Epidermal melanocyte (primary cell): ENCODE data around the gene GALNT13.

Source experiments
- DNase-seq: peaks from one replicate; pipeline ENCODE4 v3.0.0; 2011; ENCODE audit warnings: low spot score; ENCODE audit not compliant: insufficient read length

GALNT13 gene

GRCh38 chr2:153944800-153945199 is 73.1 kb downstream of the GALNT13 start:
- no peak for DNase-seq

- no peak for DNase-seq
These were observed 74.3 kb downstream of the GALNT13 start for GRCh38 chr2:153946036-153946435.

GRCh38 chr2:153953761-153954160 is 82.0 kb downstream of the GALNT13 start:
- no peak for DNase-seq

- DNase-seq = no peak
These were observed 91.5 kb downstream of the GALNT13 start for GRCh38 chr2:153963256-153963655.

- no peak for DNase-seq
These were observed 95.7 kb downstream of the GALNT13 start for GRCh38 chr2:153967248-153967973.

- DNase-seq = no peak
These were observed 99.5 kb downstream of the GALNT13 start for GRCh38 chr2:153971250-153971649.

GRCh38 chr2:153971855-153972254 is 100.1 kb downstream of the GALNT13 start:
- DNase-seq = no peak

- no peak for DNase-seq
These were observed 100.7 kb downstream of the GALNT13 start for GRCh38 chr2:153972412-153972811.

- DNase-seq = no peak
These were observed 114.9 kb downstream of the GALNT13 start for GRCh38 chr2:153986488-153987229.

- no peak for DNase-seq
These were observed 119.0 kb downstream of the GALNT13 start for GRCh38 chr2:153990771-153991170.

- no peak for DNase-seq
These were observed 141.8 kb downstream of the GALNT13 start for GRCh38 chr2:154013514-154013913.

GRCh38 chr2:154015233-154015632 is 143.5 kb downstream of the GALNT13 start:
- no peak for DNase-seq

GRCh38 chr2:154029504-154029903 is 157.8 kb downstream of the GALNT13 start:
- DNase-seq = no peak

- no peak for DNase-seq
These were observed 160.5 kb downstream of the GALNT13 start for GRCh38 chr2:154032220-154032619.

GRCh38 chr2:154046493-154046892 is 174.8 kb downstream of the GALNT13 start:
- no peak for DNase-seq

- DNase-seq = no peak
These were observed 177.2 kb downstream of the GALNT13 start for GRCh38 chr2:154048905-154049304.

GRCh38 chr2:154049561-154049960 is 177.8 kb downstream of the GALNT13 start:
- no peak for DNase-seq

GRCh38 chr2:154067124-154067523 is 195.4 kb downstream of the GALNT13 start:
- no peak for DNase-seq

- DNase-seq = no peak
These were observed 207.2 kb downstream of the GALNT13 start for GRCh38 chr2:154078926-154079325.

- no peak for DNase-seq
These were observed 220.8 kb downstream of the GALNT13 start for GRCh38 chr2:154092571-154092970.

GRCh38 chr2:154093856-154094255 is 222.1 kb downstream of the GALNT13 start:
- DNase-seq = no peak

GRCh38 chr2:154097833-154098398 is 226.2 kb downstream of the GALNT13 start:
- DNase-seq = no peak

GRCh38 chr2:154120706-154121105 is 249.0 kb downstream of the GALNT13 start:
- no peak for DNase-seq
